K562 (cell line): ENCODE measurements around the gene EMX2. TPM values are rescaled to one million over a fixed set of nuclear protein-coding genes. Genes with fewer than 3 reads are reported as not detected.

Experiments
- ATAC-seq: fragments of 200-7000 bp; cut with Tn5 transposase; 3 replicates; pipeline ENCODE4 v1.9.1; 2020; ENCODE audit warnings: moderate library complexity
- BruUV-seq: library from RNA; stranded (reverse); fragments of 400-500 nt; replicated peaks from 2 replicates; lab custom pipeline; 2021; lab: Mats Ljungman, UMichigan
- CTCF ChIA-PET: fragments of 300-600 bp; formaldehyde crosslinking; extraction: SDS; loops from one replicate; lab custom pipeline; 2021; ENCODE audit warnings: low intra/inter-chr PET ratio; lab: Yijun Ruan, JAX
- POLR2A ChIA-PET: fragments of 300-600, 350-650 bp; sonication (Branson Sonifier 250); formaldehyde crosslinking; extraction: SDS; loops from one replicate; lab custom pipeline; 2021; ENCODE audit warnings: antibody characterized with exemption, inconsistent platforms; lab: Yijun Ruan, JAX
- DNase-seq, 4 experiments: peaks; one replicate each; pipeline versions ENCODE4 v3.0.0 to v3.0.0-alpha.2; 2011 to 2018; ENCODE audit warnings: low spot score in 3 of 4, mixed read lengths in 3 of 4; ENCODE audit errors: extremely low read depth in 1 of 4
- FAIRE-seq: peaks from 2 replicates; lab custom pipeline; 2011; peaks lifted over from hg19 to GRCh38; lab: Jason Lieb, UNC
- H2AFZ ChIP-seq: 2 replicates; pipeline ENCODE4 v1.6.0; 2011; ENCODE audit warnings: low read depth, low read length, control low read depth, inconsistent platforms
- H3K27ac ChIP-seq: fragments of 200-600 bp; 3 replicates; pipeline ENCODE4 v1.8.0; 2011; ENCODE audit warnings: low read depth, mild to moderate bottlenecking, control low read depth, inconsistent platforms, low read length, moderate library complexity, mixed read lengths; ENCODE audit errors: extremely low read depth
- H3K27me3 ChIP-seq, 2 experiments: fragments of 300-600 bp in 1 of 2; 2 replicates in 1 of 2; 3 replicates in 1 of 2; pipeline versions ENCODE4 v1.6.0 to v1.8.0; 2011; ENCODE audit warnings: inconsistent platforms in 2 of 2, low read length in 2 of 2, mild to moderate bottlenecking in 1 of 2, mixed read lengths in 1 of 2, moderate library complexity in 1 of 2; ENCODE audit not compliant: control insufficient read depth in 2 of 2, insufficient read depth in 2 of 2
- H3K36me3 ChIP-seq: fragments of 300-600 bp; 3 replicates; pipeline ENCODE4 v1.8.0; 2011; ENCODE audit warnings: mild to moderate bottlenecking, low read length, inconsistent platforms; ENCODE audit not compliant: control insufficient read depth, insufficient read depth
- H3K4me1 ChIP-seq, 2 experiments: fragments of 200-600 bp in 1 of 2; replicated peaks in 1 of 2; 2 replicates in 1 of 2; 3 replicates in 1 of 2; pipeline versions ENCODE4 v1.5.1 to v1.8.0; 2011; ENCODE audit warnings: inconsistent platforms in 2 of 2, low read length in 2 of 2, mild to moderate bottlenecking in 1 of 2, mixed read lengths in 1 of 2, moderate library complexity in 1 of 2; ENCODE audit not compliant: control insufficient read depth in 2 of 2, insufficient read depth in 2 of 2
- H3K4me2 ChIP-seq: 2 replicates; pipeline ENCODE4 v1.6.1; 2011; ENCODE audit warnings: low read length, control low read depth, inconsistent platforms, mixed read lengths; ENCODE audit not compliant: insufficient read depth
- H3K4me3 ChIP-seq: fragments of 200-600 bp; sonication (generic), shearing (Covaris generic); 2 replicates; pipeline ENCODE4 v1.5.1; 2016; ENCODE audit warnings: control low read depth, inconsistent platforms
- H3K79me2 ChIP-seq: fragments of 200-600 bp; 3 replicates; pipeline ENCODE4 v1.8.0; 2011; ENCODE audit warnings: low read length, inconsistent platforms; ENCODE audit not compliant: control insufficient read depth, insufficient read depth
- H3K9ac ChIP-seq, 2 experiments: 2 replicates each; pipeline versions ENCODE4 v1.6.0 to v1.6.1; 2011; ENCODE audit warnings: low read depth in 2 of 2, low read length in 2 of 2, control low read depth in 1 of 2, inconsistent platforms in 1 of 2, mild to moderate bottlenecking in 1 of 2, mixed read lengths in 1 of 2; ENCODE audit not compliant: insufficient read depth in 1 of 2
- H3K9me1 ChIP-seq: one replicate; pipeline ENCODE4 v1.6.0; 2011; ENCODE audit warnings: inconsistent platforms, mild to moderate bottlenecking, low read length, moderate library complexity; ENCODE audit not compliant: control insufficient read depth, insufficient read depth
- H3K9me3 ChIP-seq: replicated peaks from 2 replicates; pipeline ENCODE4 v1.5.1; 2011; ENCODE audit warnings: low read depth, low read length, inconsistent platforms; ENCODE audit not compliant: control insufficient read depth, insufficient read depth
- H4K20me1 ChIP-seq: replicated peaks from 2 replicates; pipeline ENCODE4 v1.6.1; 2011; ENCODE audit warnings: low read length, inconsistent platforms, mixed read lengths; ENCODE audit not compliant: control insufficient read depth, insufficient read depth
- HMGN3 ChIP-seq: IDR thresholded peaks from 2 replicates; pipeline ENCODE4 v1.6.1; 2011; ENCODE audit warnings: borderline replicate concordance, low read depth, mild to moderate bottlenecking, mixed read lengths, low read length; ENCODE audit not compliant: insufficient read length; ENCODE audit errors: extremely low read depth
- IRF2 ChIP-seq: sonication (generic); formaldehyde crosslinking; IDR thresholded peaks from 2 replicates; pipeline ENCODE4 v1.8.1; 2022; ENCODE audit warnings: mild to moderate bottlenecking, missing genetic modification reagents
- MED1 ChIP-seq: sonication (generic); formaldehyde crosslinking; IDR thresholded peaks from 2 replicates; pipeline ENCODE4 v1.8.1; 2023; ENCODE audit warnings: missing genetic modification reagents, borderline replicate concordance
- MEIS2 ChIP-seq: fragments of 450-650 bp; IDR thresholded peaks from 2 replicates; pipeline ENCODE4 v1.6.1; 2014; ENCODE audit warnings: mild to moderate bottlenecking; ENCODE audit not compliant: partially characterized antibody
- NR1H2 ChIP-seq: sonication (generic); formaldehyde crosslinking; IDR thresholded peaks from 2 replicates; pipeline ENCODE4 v1.4.0; 2020; ENCODE audit warnings: mild to moderate bottlenecking, missing genetic modification reagents
- SIRT6 ChIP-seq: IDR thresholded peaks from one replicate; pipeline ENCODE4 v1.6.1; 2012; ENCODE audit warnings: low read depth, mild to moderate bottlenecking, control low read depth, inconsistent platforms, low read length, moderate library complexity
- XRCC4 ChIP-seq: IDR thresholded peaks from one replicate; pipeline ENCODE4 v1.6.1; 2011; ENCODE audit not compliant: insufficient read depth, insufficient read length; ENCODE audit errors: extremely low read depth
- ZNF318 ChIP-seq, 2 experiments: fragments of 450-650 bp; IDR thresholded peaks; 2 replicates each; pipeline ENCODE4 v1.6.1; 2016; ENCODE audit warnings: mild to moderate bottlenecking in 2 of 2, borderline replicate concordance in 1 of 2, low read depth in 1 of 2, moderate library complexity in 1 of 2
- ZNF347 ChIP-seq: fragments of 450-650 bp; formaldehyde crosslinking; IDR thresholded peaks from 2 replicates; pipeline ENCODE4 v1.4.0; 2020; ENCODE audit warnings: low read depth, mild to moderate bottlenecking, moderate library complexity
- ZNF551 ChIP-seq: fragments of 250-450 bp; sonication (Bioruptor Pico); IDR thresholded peaks from 2 replicates; pipeline ENCODE4 v1.5.0; 2021; ENCODE audit warnings: mild to moderate bottlenecking, moderate library complexity
- WGBS: fragments of 100-300 bp; shearing (Covaris generic); methylation state at CpG from one replicate; pipeline ENCODE4 v1.1.6; 2016; ENCODE audit warnings: low coverage, mixed read lengths; ENCODE audit not compliant: insufficient coverage; ENCODE audit errors: missing lambda C conversion rate; 5-methylcytosine and 5-hydroxymethylcytosine counted together
- in situ Hi-C: fragments of 300-500 bp; cut with MboI; formaldehyde crosslinking; loops from 4 replicates; pipeline ENCODE4 v1.15.0; 2018; ENCODE audit warnings: inconsistent platforms, mixed read lengths
- intact Hi-C: fragments of 100-400 bp; cut with micrococcal nuclease; formaldehyde crosslinking; loops from 2 replicates; pipeline ENCODE4 v1.14.2; 2022
- polyA plus RNA-seq, 8 experiments: library from polyadenylated mRNA; depleted of rRNA in 4 of 8; stranded (reverse) in 5 of 8; unstranded in 3 of 8; fragments of >200 nt; fragmentation: Nextera tagmentation in 2 of 8; fragmentation: Illumina TruSeq in 1 of 8; extraction: Ambion mirVana in 2 of 8; extraction: Trizol in 1 of 8; gene quantifications; 2 replicates each; pipeline versions ENCODE4 v1.2.1 to v1.2.3, GENCODE V29; 2011 to 2014; ENCODE audit warnings: inconsistent platforms in 1 of 8, missing spikeins in 1 of 8
- total RNA-seq, 7 experiments: library from RNA; depleted of rRNA in 6 of 7; stranded (reverse); fragments of >200 nt in 6 of 7; fragmentation: Illumina TruSeq in 2 of 7; extraction: Trizol in 2 of 7; gene quantifications; 2 replicates each; pipeline versions ENCODE4 v1.2.1 to v1.2.3, GENCODE V29; 2011 to 2021; ENCODE audit warnings: low replicate concordance in 1 of 7
- TF ChIP-seq, protein P1 (sequence below): sonication (generic); formaldehyde crosslinking; IDR thresholded peaks from 2 replicates; pipeline ENCODE4 v1.8.1; 2023; ENCODE audit warnings: mild to moderate bottlenecking, missing genetic modification reagents

The EMX2 gene
- total and polyA plus RNA-seq, 9 of the 15 experiments (the other 6 are each of a cell fraction or from before 2014, with no cell fraction given): not detected

- intact Hi-C loops (no loop called here), in situ Hi-C loops (loop anchor here (25.0 kb wide), 1 partner anchor 705 kb away; no protein-coding TSS in a partner anchor)
- no peak overlapping the region for H3K9ac ChIP-seq
- ChIA-PET CTCF (no interaction called here), POLR2A (interaction anchor here (0.9 kb wide), 1 partner anchor 9 kb away, joined by 3 read pairs; no protein-coding TSS in a partner anchor)
- FAIRE-seq: no peak
- no peak overlapping the region for H3K4me2 ChIP-seq
- H4K20me1 ChIP-seq: 0 out of 2 replicates have a peak, but pooled peaks cover 6% of the 10 kb centered on the region
- H3K4me1 ChIP-seq: peaks cover 0 to 26% of the 10 kb centered on the region in 2 experiments; a peak in 2 of 5 replicates
- no peaks in the 10 kb centered on the region for H3K36me3 ChIP-seq
- H3K9me1 ChIP-seq: no peaks in the 10 kb centered on the region
- peaks cover 18 to 69% of the 10 kb centered on the region in 2 experiments for H3K27me3 ChIP-seq
- H3K4me3 ChIP-seq: no peak overlapping the region
- no peak overlapping the region for H2AFZ ChIP-seq
- H3K9me3 ChIP-seq: no peaks in the 10 kb centered on the region
- DNase-seq: no peak
- BruUV-seq: no TSS peak
- ATAC-seq: no peak
- no peak overlapping the region for H3K27ac ChIP-seq
- H3K79me2 ChIP-seq: no peaks in the 10 kb centered on the region
- 4% methylated on average over 27 of the region's 33 CpGs for WGBS
- no peak for TF ChIP-seq NR1H2 (CRISPR knock-in tag)
- no peak for TF ChIP-seq SIRT6
- no peak for TF ChIP-seq IRF2
- TF ChIP-seq ZNF347 (CRISPR knock-in tag): no peak
- TF ChIP-seq, protein P1, sequence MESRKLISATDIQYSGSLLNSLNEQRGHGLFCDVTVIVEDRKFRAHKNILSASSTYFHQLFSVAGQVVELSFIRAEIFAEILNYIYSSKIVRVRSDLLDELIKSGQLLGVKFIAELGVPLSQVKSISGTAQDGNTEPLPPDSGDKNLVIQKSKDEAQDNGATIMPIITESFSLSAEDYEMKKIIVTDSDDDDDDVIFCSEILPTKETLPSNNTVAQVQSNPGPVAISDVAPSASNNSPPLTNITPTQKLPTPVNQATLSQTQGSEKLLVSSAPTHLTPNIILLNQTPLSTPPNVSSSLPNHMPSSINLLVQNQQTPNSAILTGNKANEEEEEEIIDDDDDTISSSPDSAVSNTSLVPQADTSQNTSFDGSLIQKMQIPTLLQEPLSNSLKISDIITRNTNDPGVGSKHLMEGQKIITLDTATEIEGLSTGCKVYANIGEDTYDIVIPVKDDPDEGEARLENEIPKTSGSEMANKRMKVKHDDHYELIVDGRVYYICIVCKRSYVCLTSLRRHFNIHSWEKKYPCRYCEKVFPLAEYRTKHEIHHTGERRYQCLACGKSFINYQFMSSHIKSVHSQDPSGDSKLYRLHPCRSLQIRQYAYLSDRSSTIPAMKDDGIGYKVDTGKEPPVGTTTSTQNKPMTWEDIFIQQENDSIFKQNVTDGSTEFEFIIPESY (CRISPR knock-in tag): no peak
- no peak for TF ChIP-seq XRCC4
- TF ChIP-seq ZNF318 (IDR thresholded peaks at IDR 0.05; ENCODE audit: borderline replicate concordance in 1 of 2, low read depth in 1 of 2): no peak
- no peak for TF ChIP-seq ZNF551 (CRISPR knock-in tag)
- TF ChIP-seq MED1 (CRISPR knock-in tag): no peak
- TF ChIP-seq HMGN3: no peak
- TF ChIP-seq MEIS2: no peak
Observed at GRCh38 chr10:117532451-117533107, 10.0 kb upstream of the EMX2 start.
